ENCODE measurements around the gene CLCN5. TPM values are rescaled to one million over a fixed set of nuclear protein-coding genes. Genes with fewer than 3 reads are reported as not detected.

Gene CLCN5
- polyA plus RNA-seq, 1 donor = 40.8 TPM

DNA sequence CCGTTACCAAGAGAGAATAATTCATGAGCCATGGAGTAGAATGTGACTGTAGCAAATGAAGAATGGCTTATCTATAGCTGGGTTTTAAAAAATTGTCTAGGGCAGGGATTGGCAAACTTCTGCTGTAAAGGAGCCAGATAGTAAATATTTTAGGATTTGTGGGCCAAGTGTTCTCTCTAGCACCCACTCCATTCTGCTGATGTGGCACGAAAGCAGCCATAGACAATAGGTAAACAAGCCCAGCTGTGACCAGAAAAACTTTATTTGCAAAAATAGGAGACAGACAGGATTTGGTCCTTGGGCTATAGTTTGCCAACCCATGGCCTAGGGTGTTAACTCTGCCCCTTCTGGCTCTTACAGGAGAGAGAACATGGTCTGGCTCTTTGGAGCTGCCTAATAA, 151.2 kb downstream of the CLCN5 start:
- no peak for DNase-seq
- peak overlapping the region; percentile 39 for H3K27ac ChIP-seq (ENCODE audit: low read length)
- H3K4me1 ChIP-seq (ENCODE audit: control insufficient read depth, insufficient read depth, low read length) = peaks cover 19% of the 10 kb centered on the region
- no peaks in the 10 kb centered on the region for H3K9me3 ChIP-seq (ENCODE audit: control insufficient read depth, low read depth, low read length)
- H3K36me3 ChIP-seq (ENCODE audit: control insufficient read depth, insufficient read depth, low read length) = peaks cover 20% of the 10 kb centered on the region
- no peak overlapping the region for H3K4me3 ChIP-seq (ENCODE audit: low read length)
- H3K27me3 ChIP-seq (ENCODE audit: control insufficient read depth, insufficient read depth, low read length) = no peaks in the 10 kb centered on the region
- WGBS (ENCODE audit: insufficient coverage, low lambda C conversion rate) = no CpG with 5 or more reads among the region's 2 CpGs

DNA sequence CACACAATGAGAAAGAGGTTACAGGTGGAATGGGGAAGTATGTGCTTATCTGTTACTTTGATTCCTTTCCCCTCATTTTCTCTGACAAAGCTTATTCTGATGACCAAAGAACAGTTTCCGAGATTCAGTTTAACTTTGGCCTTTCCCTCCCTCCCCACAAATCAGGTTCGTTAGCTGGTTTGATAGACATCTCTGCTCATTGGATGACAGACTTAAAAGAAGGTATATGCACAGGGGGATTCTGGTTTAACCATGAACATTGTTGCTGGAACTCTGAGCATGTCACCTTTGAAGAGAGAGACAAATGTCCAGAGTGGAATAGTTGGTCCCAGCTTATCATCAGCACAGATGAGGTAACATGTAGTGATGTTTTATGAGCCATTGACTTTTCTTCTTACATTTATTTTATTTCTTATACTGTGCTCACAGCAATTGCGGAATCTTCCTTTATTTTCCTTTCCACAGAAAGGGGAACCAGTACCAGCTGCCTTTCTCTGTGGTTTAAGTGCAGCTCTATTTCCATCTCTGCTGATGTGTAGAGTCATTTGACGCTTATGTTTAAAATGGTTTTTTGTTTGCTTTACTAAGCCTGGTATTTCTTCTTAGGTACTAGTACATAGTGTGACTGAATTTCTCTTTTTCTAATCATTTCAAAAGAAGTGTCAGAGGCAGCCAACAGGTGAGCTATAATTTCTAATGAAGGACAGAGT, 153.4 kb downstream of the CLCN5 start:
- Histone ChIP-seq H3K4me3 (ENCODE audit: low read length) (no peak overlapping the region), H3K4me1 (ENCODE audit: control insufficient read depth, insufficient read depth, low read length) (peaks cover 20% of the 10 kb centered on the region), H3K9me3 (ENCODE audit: control insufficient read depth, low read depth, low read length) (no peaks in the 10 kb centered on the region), H3K27me3 (ENCODE audit: control insufficient read depth, insufficient read depth, low read length) (no peaks in the 10 kb centered on the region), H3K27ac (ENCODE audit: low read length) (peak overlapping the region; percentile 52), H3K36me3 (ENCODE audit: control insufficient read depth, insufficient read depth, low read length) (peaks cover 18% of the 10 kb centered on the region)
- WGBS (ENCODE audit: insufficient coverage, low lambda C conversion rate) = no CpG with 5 or more reads among the region's 4 CpGs
- peak in 1 of 2 donors; percentile 36 for DNase-seq

DNA sequence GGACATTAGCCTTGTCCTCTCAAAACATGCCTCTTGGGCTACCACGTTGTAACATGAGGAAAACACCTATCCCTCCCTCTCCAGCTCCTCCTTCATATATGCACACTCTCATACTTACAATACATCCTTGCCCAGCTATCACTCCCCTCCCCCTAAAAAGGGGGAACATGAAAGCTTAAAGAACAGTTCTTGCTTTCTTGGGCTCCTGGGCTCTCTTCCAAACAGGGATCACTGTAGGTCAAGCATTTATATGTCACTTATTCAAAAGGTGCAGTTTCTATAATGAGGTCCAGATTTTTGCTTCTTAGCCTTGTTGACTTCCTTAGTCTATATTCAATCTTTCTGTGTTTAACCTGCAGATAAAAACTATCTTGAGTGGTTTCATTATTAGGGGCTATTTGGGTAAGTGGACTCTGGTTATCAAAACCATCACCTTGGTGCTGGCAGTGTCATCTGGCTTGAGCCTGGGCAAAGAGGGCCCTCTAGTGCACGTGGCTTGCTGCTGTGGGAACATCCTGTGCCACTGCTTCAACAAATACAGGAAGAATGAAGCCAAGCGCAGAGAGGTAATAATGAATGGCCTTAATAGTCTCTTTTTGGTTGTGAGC, 159.0 kb downstream of the CLCN5 start:
- Histone ChIP-seq H3K27ac (ENCODE audit: low read length) (peak overlapping the region; percentile 83), H3K4me3 (ENCODE audit: low read length) (no peak overlapping the region), H3K27me3 (ENCODE audit: control insufficient read depth, insufficient read depth, low read length) (no peaks in the 10 kb centered on the region), H3K9me3 (ENCODE audit: control insufficient read depth, low read depth, low read length) (no peaks in the 10 kb centered on the region), H3K36me3 (ENCODE audit: control insufficient read depth, insufficient read depth, low read length) (peaks cover 13% of the 10 kb centered on the region), H3K4me1 (ENCODE audit: control insufficient read depth, insufficient read depth, low read length) (peaks cover 22% of the 10 kb centered on the region)
- no CpG with 5 or more reads among the region's 3 CpGs for WGBS (ENCODE audit: insufficient coverage, low lambda C conversion rate)
- peak; percentile 34 to 65 for DNase-seq

DNA sequence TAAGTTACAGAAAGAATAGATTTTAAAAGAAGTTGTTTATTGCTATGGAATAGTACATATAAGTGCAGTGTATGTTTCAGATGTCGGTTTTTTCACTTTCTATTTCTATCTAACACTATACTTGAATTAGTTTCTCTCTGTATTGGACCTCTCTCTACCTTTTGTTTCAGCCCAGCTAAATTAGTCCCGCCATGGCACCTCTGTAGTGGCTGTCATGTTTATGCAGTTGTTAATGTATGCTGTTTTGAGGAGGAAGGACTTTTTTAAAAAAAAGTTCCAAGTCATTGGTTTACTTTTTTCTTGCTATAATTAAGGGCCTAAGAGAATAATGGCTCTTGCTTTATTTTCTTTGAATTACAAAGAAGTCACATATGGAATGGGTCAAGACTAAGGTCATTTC, 160.3 kb downstream of the CLCN5 start:
- WGBS (ENCODE audit: insufficient coverage, low lambda C conversion rate) = no CpG with 5 or more reads among the region's 2 CpGs

DNA sequence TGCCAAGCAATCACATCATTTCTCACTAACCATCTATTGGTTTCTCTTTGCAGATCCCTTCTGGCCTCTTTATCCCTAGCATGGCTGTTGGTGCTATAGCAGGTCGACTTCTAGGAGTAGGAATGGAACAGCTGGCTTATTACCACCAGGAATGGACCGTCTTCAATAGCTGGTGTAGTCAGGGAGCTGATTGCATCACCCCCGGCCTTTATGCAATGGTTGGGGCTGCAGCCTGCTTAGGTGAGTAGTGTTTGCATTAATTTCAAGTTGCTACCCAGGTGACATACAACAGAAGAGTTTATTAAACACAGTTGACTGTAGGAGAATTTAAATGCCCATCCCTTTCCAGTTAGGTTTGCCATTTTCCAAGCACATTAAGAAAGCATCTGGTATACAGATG, 166.2 kb downstream of the CLCN5 start:
- WGBS (ENCODE audit: insufficient coverage, low lambda C conversion rate) = no CpG with 5 or more reads among the region's 3 CpGs
- Histone ChIP-seq H3K4me1 (ENCODE audit: control insufficient read depth, insufficient read depth, low read length) (peaks cover 1% of the 10 kb centered on the region), H3K36me3 (ENCODE audit: control insufficient read depth, insufficient read depth, low read length) (peaks cover 40% of the 10 kb centered on the region), H3K27ac (ENCODE audit: low read length) (no peak overlapping the region), H3K27me3 (ENCODE audit: control insufficient read depth, insufficient read depth, low read length) (no peaks in the 10 kb centered on the region), H3K9me3 (ENCODE audit: control insufficient read depth, low read depth, low read length) (no peaks in the 10 kb centered on the region), H3K4me3 (ENCODE audit: low read length) (no peak overlapping the region)
- no peak for DNase-seq

More for the DNA sequence above, 160.3 kb downstream of the CLCN5 start:
- H3K4me3 ChIP-seq (ENCODE audit: low read length) = no peak overlapping the region
- no peak for DNase-seq
- H3K4me1 ChIP-seq (ENCODE audit: control insufficient read depth, insufficient read depth, low read length) = peaks cover 19% of the 10 kb centered on the region
- no peaks in the 10 kb centered on the region for H3K9me3 ChIP-seq (ENCODE audit: control insufficient read depth, low read depth, low read length)
- H3K27ac ChIP-seq (ENCODE audit: low read length) = no peak overlapping the region
- H3K27me3 ChIP-seq (ENCODE audit: control insufficient read depth, insufficient read depth, low read length) = no peaks in the 10 kb centered on the region
- H3K36me3 ChIP-seq (ENCODE audit: control insufficient read depth, insufficient read depth, low read length) = peaks cover 14% of the 10 kb centered on the region

DNA sequence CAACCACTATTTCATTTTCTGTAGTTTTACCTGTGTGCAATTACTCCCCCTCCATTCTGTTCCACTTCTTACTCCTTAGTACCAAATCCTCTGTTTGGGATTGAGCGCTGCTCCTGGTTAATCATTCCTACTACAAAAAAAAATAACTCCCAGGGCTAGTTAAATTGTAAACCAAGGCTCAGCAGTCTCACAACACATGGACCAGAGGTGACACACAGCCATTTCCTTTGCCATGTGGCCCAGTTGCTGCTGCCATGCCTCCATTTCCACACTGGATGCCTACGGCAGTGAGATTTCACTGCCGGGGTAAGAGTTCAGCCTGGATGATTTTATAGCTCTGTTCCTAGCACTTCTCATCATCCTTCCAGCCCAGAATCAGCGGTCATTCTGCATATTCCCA, 171.2 kb downstream of the CLCN5 start:
- peaks cover 32% of the 10 kb centered on the region for H3K36me3 ChIP-seq (ENCODE audit: control insufficient read depth, insufficient read depth, low read length)
- H3K27me3 ChIP-seq (ENCODE audit: control insufficient read depth, insufficient read depth, low read length) = no peaks in the 10 kb centered on the region
- peaks cover 4% of the 10 kb centered on the region for H3K4me1 ChIP-seq (ENCODE audit: control insufficient read depth, insufficient read depth, low read length)
- no peak for DNase-seq
- WGBS (ENCODE audit: insufficient coverage, low lambda C conversion rate) = no CpG with 5 or more reads among the region's 4 CpGs
- H3K4me3 ChIP-seq (ENCODE audit: low read length) = no peak overlapping the region
- peak overlapping the region; percentile 20 for H3K27ac ChIP-seq (ENCODE audit: low read length)
- no peaks in the 10 kb centered on the region for H3K9me3 ChIP-seq (ENCODE audit: control insufficient read depth, low read depth, low read length)

DNA sequence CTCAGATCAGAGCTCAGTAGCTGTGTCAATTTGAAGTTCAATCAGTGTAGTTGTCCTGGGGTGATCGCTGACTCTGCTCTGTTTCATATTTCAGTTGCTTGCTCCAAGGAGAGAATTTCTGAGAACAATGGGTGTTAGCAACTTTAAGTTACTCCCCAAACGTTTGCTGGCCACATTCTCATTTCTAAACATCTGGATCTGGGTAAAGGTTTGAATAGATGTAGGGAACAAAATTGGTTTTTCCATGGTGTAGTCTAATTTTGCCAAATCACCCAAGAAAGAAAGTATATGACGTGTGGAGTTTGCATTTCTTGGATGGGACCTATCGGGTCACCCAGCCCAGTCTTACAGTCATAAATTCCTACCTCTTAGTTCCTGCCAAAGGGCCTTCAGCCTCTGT, 174.7 kb downstream of the CLCN5 start:
- Histone ChIP-seq H3K27ac (ENCODE audit: low read length) (no peak overlapping the region), H3K36me3 (ENCODE audit: control insufficient read depth, insufficient read depth, low read length) (peaks cover 11% of the 10 kb centered on the region), H3K27me3 (ENCODE audit: control insufficient read depth, insufficient read depth, low read length) (no peaks in the 10 kb centered on the region), H3K4me1 (ENCODE audit: control insufficient read depth, insufficient read depth, low read length) (peaks cover 4% of the 10 kb centered on the region), H3K4me3 (ENCODE audit: low read length) (no peak overlapping the region), H3K9me3 (ENCODE audit: control insufficient read depth, low read depth, low read length) (no peaks in the 10 kb centered on the region)
- WGBS (ENCODE audit: insufficient coverage, low lambda C conversion rate) = no CpG with 5 or more reads among the region's 4 CpGs
- DNase-seq = no peak

DNA sequence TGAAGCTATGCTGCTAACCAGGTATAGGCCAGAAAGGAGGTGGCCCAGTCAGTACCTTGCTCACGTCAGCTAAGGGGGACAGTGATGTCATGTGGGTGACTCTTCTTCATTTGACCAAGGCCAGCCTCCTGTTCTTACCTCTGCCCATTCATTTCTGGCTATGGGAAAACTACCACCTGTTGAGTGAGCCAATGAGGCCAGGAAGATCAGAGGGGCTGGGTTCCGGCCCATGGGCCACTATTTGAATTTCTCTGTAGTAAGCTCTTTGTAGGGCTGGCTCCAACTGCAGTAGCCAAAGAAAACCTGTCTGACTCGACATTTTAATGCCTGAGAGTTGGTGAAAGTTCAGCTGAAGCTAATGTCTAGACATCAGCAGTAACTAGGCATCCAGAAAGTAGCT, 175.8 kb downstream of the CLCN5 start:
- Histone ChIP-seq H3K27me3 (ENCODE audit: control insufficient read depth, insufficient read depth, low read length) (no peaks in the 10 kb centered on the region), H3K4me3 (ENCODE audit: low read length) (no peak overlapping the region), H3K9me3 (ENCODE audit: control insufficient read depth, low read depth, low read length) (no peaks in the 10 kb centered on the region), H3K4me1 (ENCODE audit: control insufficient read depth, insufficient read depth, low read length) (peaks cover 4% of the 10 kb centered on the region), H3K27ac (ENCODE audit: low read length) (no peak overlapping the region), H3K36me3 (ENCODE audit: control insufficient read depth, insufficient read depth, low read length) (peaks cover 11% of the 10 kb centered on the region)
- no CpG with 5 or more reads among the region's 3 CpGs for WGBS (ENCODE audit: insufficient coverage, low lambda C conversion rate)
- DNase-seq = no peak

DNA sequence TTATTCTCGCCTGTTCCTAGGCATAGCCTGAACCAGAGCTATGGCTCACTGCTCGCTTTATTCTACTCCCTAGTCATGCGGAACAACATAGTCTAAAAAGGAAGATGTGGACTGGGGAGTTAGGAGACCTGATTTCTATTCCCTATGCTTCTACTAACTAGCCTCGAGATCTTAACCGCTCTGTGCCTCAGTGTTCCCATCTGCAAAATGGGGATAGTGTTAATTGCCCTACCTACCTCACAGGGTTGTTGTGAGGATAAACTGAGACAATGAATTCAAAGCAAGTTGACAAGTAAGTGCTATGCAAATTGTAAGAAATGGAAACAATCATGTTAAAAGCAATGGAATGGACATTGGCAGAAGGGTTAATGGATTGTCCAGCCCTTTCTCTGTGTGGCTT, 176.4 kb downstream of the CLCN5 start:
- Histone ChIP-seq H3K9me3 (ENCODE audit: control insufficient read depth, low read depth, low read length) (no peaks in the 10 kb centered on the region), H3K36me3 (ENCODE audit: control insufficient read depth, insufficient read depth, low read length) (peaks cover 11% of the 10 kb centered on the region), H3K27me3 (ENCODE audit: control insufficient read depth, insufficient read depth, low read length) (no peaks in the 10 kb centered on the region), H3K4me3 (ENCODE audit: low read length) (no peak overlapping the region), H3K4me1 (ENCODE audit: control insufficient read depth, insufficient read depth, low read length) (peaks cover 2% of the 10 kb centered on the region), H3K27ac (ENCODE audit: low read length) (no peak overlapping the region)
- no peak for DNase-seq
- no CpG with 5 or more reads among the region's 5 CpGs for WGBS (ENCODE audit: insufficient coverage, low lambda C conversion rate)

DNA sequence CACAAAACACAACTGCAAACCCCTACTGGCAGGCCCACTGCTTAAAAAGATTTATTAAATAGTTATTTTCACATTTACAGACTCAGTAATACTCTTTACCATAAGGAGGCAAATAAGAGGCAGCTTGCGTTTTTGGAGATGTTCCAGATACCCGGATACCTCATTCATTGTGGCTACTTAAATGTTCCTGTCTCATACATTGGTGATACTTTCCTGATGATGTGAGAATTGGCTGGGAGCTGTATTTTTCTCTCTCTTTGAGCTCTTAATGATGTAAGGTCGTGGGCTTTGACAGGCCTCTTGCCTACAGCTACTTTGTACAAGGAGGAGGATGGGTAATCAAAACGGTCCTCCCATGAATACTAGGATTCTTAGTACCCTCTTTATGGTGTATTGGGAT, 176.9 kb downstream of the CLCN5 start:
- no peak for DNase-seq
- Histone ChIP-seq H3K4me3 (ENCODE audit: low read length) (no peak overlapping the region), H3K27me3 (ENCODE audit: control insufficient read depth, insufficient read depth, low read length) (no peaks in the 10 kb centered on the region), H3K27ac (ENCODE audit: low read length) (no peak overlapping the region), H3K9me3 (ENCODE audit: control insufficient read depth, low read depth, low read length) (no peaks in the 10 kb centered on the region), H3K4me1 (ENCODE audit: control insufficient read depth, insufficient read depth, low read length) (no peaks in the 10 kb centered on the region), H3K36me3 (ENCODE audit: control insufficient read depth, insufficient read depth, low read length) (peaks cover 11% of the 10 kb centered on the region)
- no CpG with 5 or more reads among the region's 4 CpGs for WGBS (ENCODE audit: insufficient coverage, low lambda C conversion rate)

DNA sequence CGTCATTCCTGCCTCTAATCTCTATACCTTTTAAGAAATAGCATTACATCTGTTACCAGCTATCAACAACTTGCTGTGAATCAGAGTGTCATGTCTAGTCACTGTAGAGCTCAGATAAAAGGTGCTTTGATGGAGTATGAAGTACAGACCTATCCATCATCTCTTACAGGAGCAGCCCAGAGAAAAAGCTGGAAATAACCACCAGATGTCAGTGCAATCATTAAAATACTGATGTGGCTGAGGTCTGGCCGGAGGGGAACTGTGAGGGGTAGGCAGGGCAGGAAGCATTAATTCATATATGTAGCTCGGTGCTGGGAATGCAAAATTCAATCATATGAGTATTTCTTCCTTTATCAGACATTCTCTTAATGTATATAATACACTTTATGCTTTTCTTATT, 177.8 kb downstream of the CLCN5 start:
- Histone ChIP-seq H3K4me3 (ENCODE audit: low read length) (no peak overlapping the region), H3K9me3 (ENCODE audit: control insufficient read depth, low read depth, low read length) (no peaks in the 10 kb centered on the region), H3K27ac (ENCODE audit: low read length) (no peak overlapping the region), H3K36me3 (ENCODE audit: control insufficient read depth, insufficient read depth, low read length) (peaks cover 11% of the 10 kb centered on the region), H3K4me1 (ENCODE audit: control insufficient read depth, insufficient read depth, low read length) (no peaks in the 10 kb centered on the region), H3K27me3 (ENCODE audit: control insufficient read depth, insufficient read depth, low read length) (no peaks in the 10 kb centered on the region)
- peak in 1 of 2 donors; percentile 39 for DNase-seq
- no CpG with 5 or more reads among the region's 3 CpGs for WGBS (ENCODE audit: insufficient coverage, low lambda C conversion rate)

Measured in large intestine (tissue), 3 donors.